ENCODE data around the gene ACKR1. TPM values are rescaled to one million over a fixed set of nuclear protein-coding genes. Genes with fewer than 3 reads are reported as not detected.

The ACKR1 gene
- total and polyA plus RNA-seq, 9 donors = 5.6 to 43.0 (median 36.2) TPM

- DNase-seq = no peak
- intact Hi-C loops (cut with DNase I) = no loop called here
- WGBS, 3 donors = 65 to 73% (median 71%) methylated on average over 6 of the region's 6 CpGs
- TF ChIP-seq EP300 (IDR thresholded peaks at IDR 0.05) (no peak), CTCF (IDR thresholded peaks at IDR 0.05) (no peak), POLR2A (IDR thresholded peaks at IDR 0.05) (no peak)
- Histone ChIP-seq H3K27ac (no peak overlapping the region), H3K9me3 (no peaks in the 10 kb centered on the region), H3K27me3 (no peaks in the 10 kb centered on the region), H3K36me3 (no peaks in the 10 kb centered on the region), H3K4me1 (ENCODE audit: insufficient read depth) (no peaks in the 10 kb centered on the region), H3K4me3 (no peak overlapping the region)
Observed at GRCh38 chr1:159203610-159204009, 1.1 kb upstream of the ACKR1 start.

- TF ChIP-seq CTCF (IDR thresholded peaks at IDR 0.05) = no peak
- TF ChIP-seq EP300 (IDR thresholded peaks at IDR 0.05) = no peak
- TF ChIP-seq POLR2A (IDR thresholded peaks at IDR 0.05) = no peak
- Histone ChIP-seq H3K36me3 (no peaks in the 10 kb centered on the region), H3K4me1 (ENCODE audit: insufficient read depth) (no peaks in the 10 kb centered on the region), H3K9me3 (no peaks in the 10 kb centered on the region), H3K4me3 (no peak overlapping the region), H3K27ac (no peak overlapping the region), H3K27me3 (no peaks in the 10 kb centered on the region)
- 44 to 61% (median 48%) methylated on average over 6 of the region's 6 CpGs for WGBS, 3 donors
- intact Hi-C loops (cut with DNase I) = no loop called here
- no peak for DNase-seq
Observed at GRCh38 chr1:159205225-159205624, 550 bp downstream of the ACKR1 start.

GRCh38 chr1:159206110-159206509 is 1.4 kb downstream of the ACKR1 start:
- Histone ChIP-seq H3K36me3 (no peaks in the 10 kb centered on the region), H3K4me3 (no peak overlapping the region), H3K27ac (no peak overlapping the region), H3K4me1 (ENCODE audit: insufficient read depth) (no peaks in the 10 kb centered on the region), H3K9me3 (no peaks in the 10 kb centered on the region), H3K27me3 (no peaks in the 10 kb centered on the region)
- intact Hi-C loops (cut with DNase I) = no loop called here
- 86 to 91% (median 89%) methylated on average over 4 of the region's 4 CpGs for WGBS, 3 donors
- DNase-seq = no peak
- TF ChIP-seq CTCF (IDR thresholded peaks at IDR 0.05) (no peak), POLR2A (IDR thresholded peaks at IDR 0.05) (no peak), EP300 (IDR thresholded peaks at IDR 0.05) (no peak)

- no peaks in the 10 kb centered on the region for H3K4me1 ChIP-seq (ENCODE audit: insufficient read depth)
- intact Hi-C loops (cut with DNase I) = no loop called here
- no peak overlapping the region for H3K4me3 ChIP-seq
- no peaks in the 10 kb centered on the region for H3K27me3 ChIP-seq
- no peaks in the 10 kb centered on the region for H3K9me3 ChIP-seq
- 73 to 77% (median 76%) methylated on average over 5 of the region's 5 CpGs for WGBS, 3 donors
- H3K36me3 ChIP-seq = no peaks in the 10 kb centered on the region
- no peak overlapping the region for H3K27ac ChIP-seq
- TF ChIP-seq POLR2A (IDR thresholded peaks at IDR 0.05) (no peak), CTCF (IDR thresholded peaks at IDR 0.05) (no peak)
- DNase-seq = no peak
Observed at GRCh38 chr1:159207080-159207479, 2.4 kb downstream of the ACKR1 start.

- intact Hi-C loops (cut with DNase I) = no loop called here
- no peaks in the 10 kb centered on the region for H3K9me3 ChIP-seq
- WGBS, 3 donors = 16 to 23% (median 20%) methylated on average over 8 of the region's 8 CpGs
- H3K36me3 ChIP-seq = no peaks in the 10 kb centered on the region
- no peak for TF ChIP-seq EP300 (IDR thresholded peaks at IDR 0.05)
- no peak for TF ChIP-seq POLR2A (IDR thresholded peaks at IDR 0.05)
- no peak for TF ChIP-seq CTCF (IDR thresholded peaks at IDR 0.05)
- no peak overlapping the region for H3K27ac ChIP-seq
- H3K4me1 ChIP-seq (ENCODE audit: insufficient read depth) = no peaks in the 10 kb centered on the region
- no peak for DNase-seq
- H3K4me3 ChIP-seq = no peak overlapping the region
- no peaks in the 10 kb centered on the region for H3K27me3 ChIP-seq
Observed at GRCh38 chr1:159207774-159208173, 3.1 kb downstream of the ACKR1 start.
